H9 (cell line): ENCODE data around the gene GEMIN4. TPM values are rescaled to one million over a fixed set of nuclear protein-coding genes. Genes with fewer than 3 reads are reported as not detected.

Experiments used
- DNase-seq: peaks from one replicate; pipeline ENCODE4 v3.0.0-alpha.2; 2017
- H2AFZ ChIP-seq: one replicate; pipeline ENCODE4 v1.6.1; 2013; ENCODE audit warnings: mild to moderate bottlenecking, low read length, control low read depth, moderate library complexity
- H2AK5ac ChIP-seq: 2 replicates; pipeline ENCODE4 v1.6.1; 2013; ENCODE audit warnings: low read length, control low read depth, mixed read lengths; ENCODE audit not compliant: insufficient read length
- H2BK120ac ChIP-seq: one replicate; pipeline ENCODE4 v1.6.1; 2013; ENCODE audit warnings: low read depth, mild to moderate bottlenecking, low read length, control low read depth, inconsistent platforms; ENCODE audit not compliant: poor library complexity, severe bottlenecking
- H2BK12ac ChIP-seq: 2 replicates; pipeline ENCODE4 v1.6.1; 2013; ENCODE audit warnings: low read length, control low read depth, mixed read lengths, low read depth; ENCODE audit not compliant: insufficient read length
- H2BK15ac ChIP-seq: 2 replicates; pipeline ENCODE4 v1.6.1; 2013; ENCODE audit warnings: low read depth, low read length, control low read depth
- H2BK20ac ChIP-seq: one replicate; pipeline ENCODE4 v1.6.1; 2013; ENCODE audit warnings: low read depth, mild to moderate bottlenecking, low read length, control low read depth, inconsistent platforms; ENCODE audit not compliant: poor library complexity, severe bottlenecking
- H2BK5ac ChIP-seq: 2 replicates; pipeline ENCODE4 v1.6.1; 2013; ENCODE audit warnings: low read length, control low read depth, mixed read lengths; ENCODE audit not compliant: insufficient read length
- H3K14ac ChIP-seq: 2 replicates; pipeline ENCODE4 v1.6.1; 2013; ENCODE audit warnings: low read length, control low read depth; ENCODE audit not compliant: insufficient read depth
- H3K18ac ChIP-seq: 2 replicates; pipeline ENCODE4 v1.6.1; 2013; ENCODE audit warnings: low read depth, mild to moderate bottlenecking, mixed read lengths, low read length, control low read depth; ENCODE audit not compliant: insufficient read length
- H3K23ac ChIP-seq: 2 replicates; pipeline ENCODE4 v1.6.1; 2013; ENCODE audit warnings: low read length, control low read depth, mixed read lengths, low read depth; ENCODE audit not compliant: insufficient read length
- H3K23me2 ChIP-seq: 2 replicates; pipeline ENCODE4 v1.6.1; 2013; ENCODE audit warnings: low read depth, mild to moderate bottlenecking, mixed read lengths, low read length, control low read depth; ENCODE audit not compliant: insufficient read length, poor library complexity, severe bottlenecking
- H3K27ac ChIP-seq: 2 replicates; pipeline ENCODE4 v1.5.1; 2013; ENCODE audit warnings: low read length, control low read depth, mixed read lengths, low read depth; ENCODE audit not compliant: insufficient read length
- H3K27me3 ChIP-seq: 2 replicates; pipeline ENCODE4 v1.6.1; 2013; ENCODE audit warnings: low read length, control low read depth, inconsistent platforms; ENCODE audit not compliant: insufficient read depth
- H3K4ac ChIP-seq: 2 replicates; pipeline ENCODE4 v1.6.1; 2013; ENCODE audit warnings: low read depth, mild to moderate bottlenecking, control low read depth, inconsistent platforms, low read length, moderate library complexity
- H3K4me1 ChIP-seq: 2 replicates; pipeline ENCODE4 v1.6.1; 2013; ENCODE audit warnings: low read length, control low read depth, inconsistent platforms; ENCODE audit not compliant: insufficient read depth
- H3K4me2 ChIP-seq: 2 replicates; pipeline ENCODE4 v1.6.1; 2013; ENCODE audit warnings: low read length, control low read depth, mixed read lengths; ENCODE audit not compliant: insufficient read length, insufficient read depth
- H3K56ac ChIP-seq: 2 replicates; pipeline ENCODE4 v1.6.1; 2013; ENCODE audit warnings: low read depth, mild to moderate bottlenecking, mixed read lengths, low read length, control low read depth; ENCODE audit not compliant: insufficient read length
- H3K79me1 ChIP-seq: 2 replicates; pipeline ENCODE4 v1.6.1; 2013; ENCODE audit warnings: low read depth, mild to moderate bottlenecking, moderate library complexity, low read length, control low read depth, inconsistent platforms; ENCODE audit not compliant: insufficient read depth, poor library complexity, severe bottlenecking
- H3K79me2 ChIP-seq: 2 replicates; pipeline ENCODE4 v1.6.1; 2013; ENCODE audit warnings: low read length, control low read depth, inconsistent platforms; ENCODE audit not compliant: insufficient read depth
- H3K9ac ChIP-seq: 2 replicates; pipeline ENCODE4 v1.6.1; 2013; ENCODE audit warnings: low read length, control low read depth, mixed read lengths; ENCODE audit not compliant: insufficient read length; ENCODE audit errors: extremely low read depth
- H3K9me3 ChIP-seq: one replicate; pipeline ENCODE4 v1.6.1; 2013; ENCODE audit warnings: low read depth, low read length, inconsistent platforms; ENCODE audit not compliant: control insufficient read depth
- H3T11ph ChIP-seq: one replicate; pipeline ENCODE4 v1.6.1; 2013; ENCODE audit warnings: mild to moderate bottlenecking, low read length, control low read depth, inconsistent platforms
- H4K20me1 ChIP-seq: one replicate; pipeline ENCODE4 v1.6.1; 2013; ENCODE audit not compliant: control insufficient read depth, insufficient read length, insufficient read depth
- H4K5ac ChIP-seq: 2 replicates; pipeline ENCODE4 v1.6.1; 2013; ENCODE audit warnings: low read depth, mild to moderate bottlenecking, mixed read lengths, low read length, control low read depth; ENCODE audit not compliant: insufficient read length
- H4K8ac ChIP-seq: replicated peaks from 2 replicates; pipeline ENCODE4 v1.6.1; 2013; ENCODE audit warnings: low read length, control low read depth, mixed read lengths, low read depth; ENCODE audit not compliant: insufficient read length
- H4K91ac ChIP-seq: 2 replicates; pipeline ENCODE4 v1.6.1; 2013; ENCODE audit warnings: low read depth, mild to moderate bottlenecking, moderate library complexity, mixed read lengths, low read length, control low read depth; ENCODE audit not compliant: insufficient read length
- H3K27ac Mint-ChIP-seq, 3 experiments: 2 replicates in 2 of 3; 3 replicates in 1 of 3; pipeline ENCODE4 v1.8.0; 2020 to 2021; ENCODE audit warnings: mixed read lengths in 3 of 3, mild to moderate bottlenecking in 1 of 3, moderate library complexity in 1 of 3
- H3K27me3 Mint-ChIP-seq: 2 replicates; pipeline ENCODE4 v1.8.0; 2021; ENCODE audit warnings: low read depth, mild to moderate bottlenecking, moderate library complexity, mixed read lengths
- H3K36me3 Mint-ChIP-seq, 3 experiments: 2 replicates in 2 of 3; 3 replicates in 1 of 3; pipeline ENCODE4 v1.8.0; 2020 to 2021; ENCODE audit warnings: low read depth in 3 of 3, mixed read lengths in 3 of 3; ENCODE audit not compliant: insufficient read depth in 1 of 3
- H3K4me1 Mint-ChIP-seq, 2 experiments: 2 replicates each; pipeline ENCODE4 v1.8.0; 2020; ENCODE audit warnings: mixed read lengths in 2 of 2
- H3K4me3 Mint-ChIP-seq, 2 experiments: 2 replicates in 1 of 2; 3 replicates in 1 of 2; pipeline ENCODE4 v1.8.0; 2020 to 2021; ENCODE audit warnings: mild to moderate bottlenecking in 2 of 2, mixed read lengths in 2 of 2, moderate library complexity in 1 of 2
- H3K9me3 Mint-ChIP-seq, 2 experiments: 2 replicates in 1 of 2; 3 replicates in 1 of 2; pipeline ENCODE4 v1.8.0; 2020; ENCODE audit warnings: mild to moderate bottlenecking in 2 of 2, mixed read lengths in 2 of 2, moderate library complexity in 1 of 2
- CTCF ChIP-seq: fragments of 200-600 bp; sonication (generic); conservative IDR thresholded peaks from 3 replicates; pipeline ENCODE4 v1.8.0; 2021; ENCODE audit warnings: antibody characterized with exemption, mild to moderate bottlenecking
- WGBS: extraction: QIAGEN DNeasy Blood & Tissue Kit; methylation state at CpG from one replicate; pipeline ENCODE4 v1.1.7; 2013; ENCODE audit warnings: missing lambda C conversion rate, low lambda C conversion rate, mixed read lengths; ENCODE audit not compliant: insufficient read length; ENCODE audit errors: extremely low coverage; 5-methylcytosine and 5-hydroxymethylcytosine counted together
- total RNA-seq: library from RNA; stranded (reverse); gene quantifications from 2 replicates; pipeline ENCODE4 v1.2.1, GENCODE V29; 2021

Gene GEMIN4
- total RNA-seq, 1 experiment from 2014 or later: 56.8 TPM

GRCh38 chr17:746783-747629 lies 5.1 kb downstream of the GEMIN4 start:
- Histone ChIP-seq H4K20me1 (peaks cover 3% of the 10 kb centered on the region), H3K23me2 (peaks cover 4% of the 10 kb centered on the region), H3K4me1 (no peaks in the 10 kb centered on the region), H3T11ph (no peak overlapping the region), H3K79me2 (peaks cover 9% of the 10 kb centered on the region; the same call in 1 of the 2 replicates), H3K4ac (no peak overlapping the region), H3K18ac (no peak overlapping the region), H4K91ac (no peak overlapping the region), H3K9ac (no peak overlapping the region), H2BK15ac (no peak overlapping the region), H3K56ac (no peak overlapping the region), H2AK5ac (no peak overlapping the region), H3K9me3 (no peaks in the 10 kb centered on the region), H3K4me2 (no peak overlapping the region), H2AFZ (no peak overlapping the region), H2BK20ac (no peak overlapping the region), H3K23ac (no peak overlapping the region), H2BK120ac (no peak overlapping the region), H3K14ac (no peak overlapping the region), H2BK12ac (no peak overlapping the region), H4K5ac (no peak overlapping the region), H3K27ac (no peak overlapping the region), H4K8ac (no peak overlapping the region), H3K27me3 (no peaks in the 10 kb centered on the region), H3K79me1 (peaks cover 3% of the 10 kb centered on the region), H2BK5ac (no peak overlapping the region)
- no CpG with 5 or more reads among the region's 38 CpGs for WGBS
- no peak overlapping the region for H3K4me3 Mint-ChIP-seq
- no peak overlapping the region; a peak in 1 of 7 replicates for H3K27ac Mint-ChIP-seq
- DNase-seq: no peak
- H3K4me1 Mint-ChIP-seq: peaks cover 12 to 13% of the 10 kb centered on the region in 2 experiments
- peaks cover 15 to 23% of the 10 kb centered on the region in 2 experiments for H3K9me3 Mint-ChIP-seq
- H3K36me3 Mint-ChIP-seq: peaks cover 63 to 88% (median 82%) of the 10 kb centered on the region in 3 experiments
- no peaks in the 10 kb centered on the region for H3K27me3 Mint-ChIP-seq
- TF ChIP-seq CTCF: no peak
